ENCODE data around the gene RGS9.

- TF ChIP-seq FOXM1 (IDR thresholded peaks at IDR 0.05; ENCODE audit: borderline replicate concordance) (no peak), SUZ12 (IDR thresholded peaks at IDR 0.05) (no peak), BHLHE40 (IDR thresholded peaks at IDR 0.05; ENCODE audit: borderline replicate concordance) (no peak), FOXA1 (IDR thresholded peaks at IDR 0.05) (no peak), SP1 (IDR thresholded peaks at IDR 0.05) (no peak), TARDBP (IDR thresholded peaks at IDR 0.05) (no peak), HDGF (IDR thresholded peaks at IDR 0.05; ENCODE audit: borderline replicate concordance) (no peak), ARNT (IDR thresholded peaks at IDR 0.05) (no peak), FOXK2 (IDR thresholded peaks at IDR 0.05) (no peak), CTBP1 (IDR thresholded peaks at IDR 0.05; ENCODE audit: borderline replicate concordance) (no peak), ZNF384 (IDR thresholded peaks at IDR 0.05) (no peak), ELF4 (IDR thresholded peaks at IDR 0.05) (no peak), NFRKB (IDR thresholded peaks at IDR 0.05) (no peak), PKNOX1 (IDR thresholded peaks at IDR 0.05) (no peak)
These were observed 94.6 kb downstream of the RGS9 start for GRCh38 chr17:65231662-65232335.

All from HEK293T (cell line).